GM12874 (cell line): Measurements from ENCODE around the gene APOD.

Experiments used
- TF ChIP-seq, protein P1 (sequence below): IDR thresholded peaks from 2 replicates; pipeline ENCODE4 v1.5.1; 2011; ENCODE audit warnings: low read depth, mild to moderate bottlenecking, control low read depth, low read length, moderate library complexity; ENCODE audit not compliant: insufficient read depth

APOD gene

DNA sequence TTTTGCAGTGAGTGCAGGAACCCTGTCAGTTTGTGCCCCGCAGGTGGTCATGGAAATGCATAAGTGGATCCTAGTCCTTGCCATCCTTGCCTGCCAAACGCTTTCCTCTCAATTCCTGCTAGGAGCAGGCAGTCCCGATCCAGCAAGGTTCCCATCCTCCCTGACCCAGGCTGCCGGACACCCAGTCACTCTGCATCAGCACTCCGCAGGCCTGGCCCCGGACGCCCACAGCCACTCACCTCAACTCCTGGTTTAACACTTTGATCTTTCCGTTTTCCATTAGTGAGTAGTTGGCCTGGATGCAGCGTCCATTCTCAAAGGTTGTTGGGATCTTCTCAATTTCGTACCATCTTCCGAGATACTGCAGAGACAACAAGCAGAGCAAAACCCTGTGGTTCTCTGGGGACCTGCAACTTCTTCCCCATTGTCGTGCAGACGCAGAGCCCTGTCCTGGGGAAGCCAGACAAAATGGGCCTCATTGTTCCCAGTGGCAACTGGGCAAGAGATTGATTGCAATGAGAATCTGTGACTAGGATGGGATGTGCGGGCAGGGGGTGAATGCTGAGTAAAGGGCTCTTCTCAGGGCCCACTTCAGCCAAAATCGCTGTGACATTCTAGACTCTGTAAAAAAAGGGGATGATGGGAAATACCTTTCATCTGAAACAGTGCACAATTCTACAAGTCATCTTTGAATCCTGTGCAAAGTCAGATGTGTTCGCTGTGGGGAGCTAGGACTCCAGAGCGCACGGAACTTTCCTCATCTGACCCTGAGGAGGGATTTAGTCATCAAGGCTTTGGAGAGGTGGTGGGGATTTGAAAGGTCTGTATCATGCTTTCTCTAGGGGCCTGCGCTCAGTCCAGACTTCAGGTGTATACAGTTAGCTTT is 9.9 kb downstream of the APOD start:
- TF ChIP-seq, protein P1, sequence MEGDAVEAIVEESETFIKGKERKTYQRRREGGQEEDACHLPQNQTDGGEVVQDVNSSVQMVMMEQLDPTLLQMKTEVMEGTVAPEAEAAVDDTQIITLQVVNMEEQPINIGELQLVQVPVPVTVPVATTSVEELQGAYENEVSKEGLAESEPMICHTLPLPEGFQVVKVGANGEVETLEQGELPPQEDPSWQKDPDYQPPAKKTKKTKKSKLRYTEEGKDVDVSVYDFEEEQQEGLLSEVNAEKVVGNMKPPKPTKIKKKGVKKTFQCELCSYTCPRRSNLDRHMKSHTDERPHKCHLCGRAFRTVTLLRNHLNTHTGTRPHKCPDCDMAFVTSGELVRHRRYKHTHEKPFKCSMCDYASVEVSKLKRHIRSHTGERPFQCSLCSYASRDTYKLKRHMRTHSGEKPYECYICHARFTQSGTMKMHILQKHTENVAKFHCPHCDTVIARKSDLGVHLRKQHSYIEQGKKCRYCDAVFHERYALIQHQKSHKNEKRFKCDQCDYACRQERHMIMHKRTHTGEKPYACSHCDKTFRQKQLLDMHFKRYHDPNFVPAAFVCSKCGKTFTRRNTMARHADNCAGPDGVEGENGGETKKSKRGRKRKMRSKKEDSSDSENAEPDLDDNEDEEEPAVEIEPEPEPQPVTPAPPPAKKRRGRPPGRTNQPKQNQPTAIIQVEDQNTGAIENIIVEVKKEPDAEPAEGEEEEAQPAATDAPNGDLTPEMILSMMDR = no peak

DNA sequence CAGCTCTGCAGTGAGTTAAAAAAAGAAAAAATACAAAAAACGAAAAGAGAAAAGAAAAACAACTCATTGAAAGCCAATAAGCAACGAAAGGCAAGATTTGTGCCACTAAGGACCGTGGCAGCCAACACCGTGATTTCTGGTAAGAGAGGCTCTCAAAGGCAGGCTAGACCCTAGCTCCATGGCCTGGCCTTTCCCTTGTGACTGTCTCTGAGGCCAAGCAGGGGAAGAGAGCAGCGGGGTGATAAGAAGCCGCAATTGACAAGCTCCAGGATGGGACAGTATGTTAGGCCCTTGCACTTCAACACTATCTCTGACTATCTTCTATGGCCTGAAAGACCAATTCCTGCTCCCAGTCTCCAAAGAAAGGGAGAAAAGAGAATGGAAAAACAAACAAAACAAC is 12.4 kb downstream of the APOD start:
- TF ChIP-seq, protein P1 = no peak

DNA sequence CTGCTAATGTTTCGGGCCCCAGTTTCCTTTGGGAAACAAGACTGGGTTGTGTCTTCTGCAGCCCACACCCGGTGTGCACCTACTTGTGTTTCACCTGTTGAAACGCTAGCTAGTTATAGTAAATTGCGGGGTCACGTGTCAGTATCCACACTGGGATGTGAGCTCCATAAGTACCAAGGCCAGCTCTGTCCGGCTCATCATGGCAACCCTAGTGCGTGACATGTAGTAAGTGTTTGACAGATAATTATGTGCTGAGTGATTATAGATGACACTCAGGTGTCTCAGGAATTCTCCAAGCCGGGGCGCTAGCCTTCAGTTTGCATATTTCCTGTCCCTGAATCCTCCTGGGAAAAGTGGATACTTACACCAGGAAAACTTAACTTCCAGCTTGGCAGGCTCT is 12.8 kb downstream of the APOD start:
- TF ChIP-seq, protein P1 = no peak

DNA sequence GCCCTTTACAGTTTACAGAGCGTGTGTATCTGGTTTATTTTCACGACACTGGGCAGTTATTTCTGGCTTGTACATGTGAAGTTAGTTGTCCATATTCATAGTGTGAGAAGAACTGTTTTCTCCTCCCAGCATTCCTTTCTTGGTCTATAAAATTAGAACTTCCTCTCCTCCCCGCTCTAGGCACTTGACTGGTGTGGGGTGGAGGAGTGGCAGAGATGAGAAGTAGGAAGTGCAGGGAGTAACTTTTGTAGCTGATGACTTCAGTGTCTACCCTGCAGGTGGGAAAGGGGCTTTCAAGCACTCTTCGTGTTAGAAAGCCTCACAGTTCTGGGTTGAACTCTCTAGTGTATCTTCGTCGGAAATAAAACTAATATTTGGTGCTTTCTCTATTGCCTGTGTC is 13.4 kb downstream of the APOD start:
- TF ChIP-seq, protein P1 = no peak

DNA sequence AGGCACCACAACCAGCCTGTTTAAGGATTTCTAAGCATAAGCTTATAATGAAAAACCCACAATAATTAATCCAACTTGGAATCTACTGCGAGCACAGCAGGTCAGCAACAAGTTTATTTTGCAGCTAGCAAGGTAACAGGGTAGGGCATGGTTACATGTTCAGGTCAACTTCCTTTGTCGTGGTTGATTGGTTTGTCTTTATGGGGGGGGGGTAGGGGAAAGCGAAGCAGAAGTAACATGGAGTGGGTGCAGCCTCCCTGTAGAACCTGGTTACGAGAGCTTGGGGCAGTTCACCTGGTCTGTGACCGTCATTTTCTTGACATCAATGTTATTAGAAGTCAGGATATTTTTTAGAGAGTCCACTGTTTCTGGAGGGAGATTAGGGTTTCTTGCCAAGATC is 15.1 kb downstream of the APOD start:
- TF ChIP-seq, protein P1 = no peak

DNA sequence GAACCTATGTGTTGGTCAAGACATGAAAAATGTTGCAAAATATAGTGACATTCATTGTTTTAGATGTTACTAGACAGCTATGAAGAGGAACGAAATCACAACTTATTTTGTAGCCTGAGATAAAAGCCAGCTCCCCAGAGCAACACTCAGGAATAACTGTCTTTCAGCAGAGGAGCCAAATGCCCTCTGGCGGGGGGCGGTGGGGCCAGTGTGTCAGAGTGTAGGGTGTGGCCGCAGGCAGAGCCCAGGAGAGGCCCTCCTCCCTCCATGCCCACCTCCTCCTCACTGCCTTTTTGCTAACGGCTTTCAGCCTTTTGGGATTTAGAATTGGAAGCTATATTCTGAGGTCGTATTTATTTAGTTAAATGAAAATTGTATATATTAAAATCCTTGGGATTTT is 16.9 kb downstream of the APOD start:
- TF ChIP-seq, protein P1 = no peak

DNA sequence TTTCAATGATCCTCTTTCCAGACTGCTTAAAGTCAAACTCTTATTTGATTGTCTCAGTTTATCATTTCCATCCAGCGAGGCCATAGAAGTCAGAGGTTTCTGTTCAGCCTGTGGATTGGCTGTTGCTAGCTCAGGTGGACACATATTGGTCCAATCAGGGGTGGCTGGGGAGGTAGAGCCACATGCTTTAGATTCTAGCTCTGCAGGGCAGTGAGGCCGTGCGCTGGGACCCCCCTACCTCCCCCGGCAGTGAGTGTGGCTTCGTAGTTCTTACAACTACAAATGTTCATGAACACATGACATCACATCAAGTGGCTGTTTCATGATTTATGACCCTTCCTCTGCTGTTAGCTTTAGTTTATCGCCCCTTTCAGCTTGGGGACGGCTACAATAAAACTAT is 18.0 kb downstream of the APOD start:
- TF ChIP-seq, protein P1 = no peak
